Hepatocyte (in vitro differentiated cells): ENCODE results near the gene LMX1B. TPM values are rescaled to one million over a fixed set of nuclear protein-coding genes. Genes with fewer than 3 reads are reported as not detected.

ENCODE experiments used
- DNase-seq: peaks from one replicate; pipeline ENCODE4 v3.0.0-alpha.2; 2016; ENCODE audit warnings: low spot score
- H2AFZ ChIP-seq: fragments of 200-600 bp; sonication (generic); 2 replicates; pipeline ENCODE4 v1.6.0; 2016; ENCODE audit warnings: antibody characterized with exemption, mild to moderate bottlenecking
- H3K27ac ChIP-seq: fragments of 200-600 bp; sonication (generic); 2 replicates; pipeline ENCODE4 v1.5.1; 2016; ENCODE audit warnings: mild to moderate bottlenecking
- H3K27me3 ChIP-seq: fragments of 200-600 bp; sonication (generic); 2 replicates; pipeline ENCODE4 v1.6.1; 2016
- H3K36me3 ChIP-seq: fragments of 200-600 bp; sonication (generic); replicated peaks from 2 replicates; pipeline ENCODE4 v1.5.1; 2016; ENCODE audit warnings: low read depth; ENCODE audit not compliant: insufficient read depth
- H3K4me1 ChIP-seq: fragments of 200-600 bp; sonication (generic); 2 replicates; pipeline ENCODE4 v1.5.1; 2016; ENCODE audit warnings: mild to moderate bottlenecking, moderate library complexity; ENCODE audit not compliant: insufficient read depth
- H3K4me2 ChIP-seq: fragments of 200-600 bp; sonication (generic); 2 replicates; pipeline ENCODE4 v1.6.0; 2016
- H3K4me3 ChIP-seq: fragments of 200-600 bp; sonication (generic); 2 replicates; pipeline ENCODE4 v1.5.1; 2016; ENCODE audit warnings: mild to moderate bottlenecking
- H3K79me2 ChIP-seq: fragments of 200-600 bp; sonication (generic); 2 replicates; pipeline ENCODE4 v1.6.0; 2017; ENCODE audit warnings: mild to moderate bottlenecking
- H3K9me2 ChIP-seq: fragments of 200-600 bp; sonication (generic); replicated peaks from 2 replicates; pipeline ENCODE4 v1.6.0; 2017; ENCODE audit warnings: mild to moderate bottlenecking; ENCODE audit not compliant: insufficient read depth
- H3K9me3 ChIP-seq: fragments of 200-600 bp; sonication (generic); 2 replicates; pipeline ENCODE4 v1.5.1; 2016; ENCODE audit warnings: low read depth, mild to moderate bottlenecking
- H4K20me1 ChIP-seq: fragments of 200-600 bp; sonication (generic); 2 replicates; pipeline ENCODE4 v1.6.0; 2016; ENCODE audit warnings: mild to moderate bottlenecking; ENCODE audit not compliant: insufficient read depth, poor library complexity, severe bottlenecking
- EZH2 ChIP-seq: fragments of 200-600 bp; sonication (generic); IDR thresholded peaks from 2 replicates; pipeline ENCODE4 v1.6.1; 2016; ENCODE audit warnings: antibody characterized with exemption, mild to moderate bottlenecking, borderline replicate concordance
- EZH2phosphoT487 ChIP-seq: fragments of 200-600 bp; sonication (generic); IDR thresholded peaks from one replicate; pipeline ENCODE4 v1.6.1; 2018; ENCODE audit warnings: antibody characterized with exemption, mild to moderate bottlenecking, low read depth, moderate library complexity; ENCODE audit not compliant: unreplicated experiment, severe bottlenecking
- WGBS: methylation state at CpG from one replicate; pipeline ENCODE4 v1.1.6; 2016; ENCODE audit warnings: low lambda C conversion rate; ENCODE audit errors: missing lambda C conversion rate; 5-methylcytosine and 5-hydroxymethylcytosine counted together
- polyA plus RNA-seq: library from polyadenylated mRNA; unstranded; fragments of >200 nt; fragmentation: Nextera tagmentation; extraction: Ambion mirVana; gene quantifications from 2 replicates; pipeline ENCODE4 v1.2.1, GENCODE V29; 2016
- total RNA-seq: library from RNA; depleted of rRNA; stranded (reverse); fragments of >200 nt; gene quantifications from 2 replicates; pipeline ENCODE4 v1.2.3, GENCODE V29; 2014
- TF ChIP-seq, protein P1 (sequence below): fragments of 200-600 bp; sonication (generic); IDR thresholded peaks from 2 replicates; pipeline ENCODE4 v1.5.1; 2016; ENCODE audit warnings: antibody characterized with exemption, mild to moderate bottlenecking; ENCODE audit not compliant: poor library complexity

Gene LMX1B
- total and polyA plus RNA-seq, 2 experiments from 2014 or later = 0.16 TPM; not detected in 1

DNA sequence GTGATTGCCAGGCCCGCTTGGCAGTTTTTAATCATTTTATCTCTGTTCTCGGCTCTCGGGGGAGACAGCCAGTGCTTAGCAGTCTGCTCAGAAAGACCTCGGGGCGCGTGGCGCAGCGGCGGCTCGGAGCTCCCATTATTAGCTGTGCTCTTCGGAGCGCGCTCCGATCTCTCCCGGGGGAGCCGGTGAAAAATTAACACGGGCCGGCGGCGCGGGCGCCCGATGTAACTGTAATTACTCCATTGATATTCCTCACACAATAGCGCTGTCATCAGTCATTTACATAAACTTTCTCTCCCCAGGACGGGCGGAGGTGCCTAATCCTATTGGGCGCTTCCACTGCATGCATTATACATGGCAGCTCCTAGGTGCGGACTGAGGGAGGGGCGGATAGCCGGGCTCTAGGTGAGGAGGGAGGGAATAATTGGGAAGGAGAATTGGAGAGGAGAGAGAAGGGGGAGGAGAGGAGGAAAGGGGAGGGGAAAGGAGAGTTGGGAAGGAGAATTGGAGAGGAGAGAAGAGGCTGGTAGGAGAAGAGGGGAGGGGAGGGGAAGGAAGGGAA, 24.9 kb downstream of the LMX1B start:
- TF ChIP-seq EZH2phosphoT487 = peak; percentile 31
- TF ChIP-seq EZH2 = peak; percentile 83
- TF ChIP-seq, protein P1, sequence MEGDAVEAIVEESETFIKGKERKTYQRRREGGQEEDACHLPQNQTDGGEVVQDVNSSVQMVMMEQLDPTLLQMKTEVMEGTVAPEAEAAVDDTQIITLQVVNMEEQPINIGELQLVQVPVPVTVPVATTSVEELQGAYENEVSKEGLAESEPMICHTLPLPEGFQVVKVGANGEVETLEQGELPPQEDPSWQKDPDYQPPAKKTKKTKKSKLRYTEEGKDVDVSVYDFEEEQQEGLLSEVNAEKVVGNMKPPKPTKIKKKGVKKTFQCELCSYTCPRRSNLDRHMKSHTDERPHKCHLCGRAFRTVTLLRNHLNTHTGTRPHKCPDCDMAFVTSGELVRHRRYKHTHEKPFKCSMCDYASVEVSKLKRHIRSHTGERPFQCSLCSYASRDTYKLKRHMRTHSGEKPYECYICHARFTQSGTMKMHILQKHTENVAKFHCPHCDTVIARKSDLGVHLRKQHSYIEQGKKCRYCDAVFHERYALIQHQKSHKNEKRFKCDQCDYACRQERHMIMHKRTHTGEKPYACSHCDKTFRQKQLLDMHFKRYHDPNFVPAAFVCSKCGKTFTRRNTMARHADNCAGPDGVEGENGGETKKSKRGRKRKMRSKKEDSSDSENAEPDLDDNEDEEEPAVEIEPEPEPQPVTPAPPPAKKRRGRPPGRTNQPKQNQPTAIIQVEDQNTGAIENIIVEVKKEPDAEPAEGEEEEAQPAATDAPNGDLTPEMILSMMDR = no peak
- Histone ChIP-seq H3K4me2 (peak overlapping the region; percentile 73), H3K4me3 (no peak overlapping the region), H3K27me3 (peaks cover 91% of the 10 kb centered on the region), H4K20me1 (no peaks in the 10 kb centered on the region), H3K27ac (no peak overlapping the region), H3K36me3 (no peaks in the 10 kb centered on the region), H3K9me2 (no peaks in the 10 kb centered on the region), H2AFZ (no peak overlapping the region), H3K9me3 (no peaks in the 10 kb centered on the region), H3K4me1 (peaks cover 6% of the 10 kb centered on the region), H3K79me2 (no peaks in the 10 kb centered on the region)
- WGBS = under 1% methylated on average over 28 of the region's 30 CpGs
- DNase-seq = no peak

DNA sequence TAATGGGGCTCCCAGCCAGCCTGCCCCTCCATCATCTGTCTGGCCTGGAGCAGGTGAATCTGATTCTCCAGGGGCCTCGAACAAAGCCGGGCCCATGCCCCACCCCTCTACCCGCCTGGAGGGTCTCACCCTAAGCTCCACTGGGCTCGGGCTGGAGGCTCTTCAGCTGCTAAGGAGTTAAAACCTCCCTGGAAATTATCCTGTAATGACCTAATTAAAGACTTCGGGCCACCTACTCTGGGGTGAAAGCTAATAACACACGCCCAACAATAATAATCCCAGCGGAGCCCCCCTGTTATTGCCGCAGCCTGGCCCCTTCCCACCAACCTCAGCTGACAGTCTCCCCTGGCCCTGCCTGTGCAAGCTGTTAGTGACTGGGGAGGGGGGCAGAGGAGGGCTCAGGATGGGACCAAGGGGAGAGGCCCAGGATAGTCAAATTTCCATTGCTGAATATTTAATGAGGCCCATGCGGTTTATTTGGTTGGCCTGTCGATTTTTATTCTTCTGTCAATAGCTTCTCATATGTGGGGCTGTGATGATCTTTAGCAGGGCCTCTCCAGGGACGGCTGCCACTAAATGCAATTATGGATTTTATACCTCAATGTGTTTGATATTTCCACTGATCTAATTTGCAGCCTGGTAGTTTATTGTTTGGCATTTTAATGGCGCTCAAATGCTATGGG, 25.7 kb downstream of the LMX1B start:
- H3K9me3 ChIP-seq = no peaks in the 10 kb centered on the region
- no peak overlapping the region for H3K27ac ChIP-seq
- no peaks in the 10 kb centered on the region for H3K79me2 ChIP-seq
- no peak overlapping the region for H3K4me3 ChIP-seq
- TF ChIP-seq EZH2phosphoT487 (no peak), EZH2 (no peak)
- TF ChIP-seq, protein P1 = no peak
- H3K4me1 ChIP-seq = peaks cover 10% of the 10 kb centered on the region
- no peaks in the 10 kb centered on the region for H3K36me3 ChIP-seq
- no peak for DNase-seq
- peaks cover 93% of the 10 kb centered on the region for H3K27me3 ChIP-seq
- no peaks in the 10 kb centered on the region for H3K9me2 ChIP-seq
- H4K20me1 ChIP-seq = no peaks in the 10 kb centered on the region
- no peak overlapping the region for H3K4me2 ChIP-seq
- WGBS = 55% methylated on average over 12 of the region's 12 CpGs
- H2AFZ ChIP-seq = no peak overlapping the region

GRCh38 chr9:126641118-126641851, 27.6 kb downstream of the LMX1B start:
- TF ChIP-seq, protein P1 = no peak
- TF ChIP-seq EZH2 (no peak), EZH2phosphoT487 (no peak)
- 74% methylated on average over 8 of the region's 8 CpGs for WGBS
- peaks cover 96% of the 10 kb centered on the region for H3K27me3 ChIP-seq

More at GRCh38 chr9:126641118-126641851, 27.6 kb downstream of the LMX1B start:
- Histone ChIP-seq H3K9me3 (no peaks in the 10 kb centered on the region), H2AFZ (no peak overlapping the region), H3K4me1 (peaks cover 10% of the 10 kb centered on the region), H3K9me2 (no peaks in the 10 kb centered on the region), H4K20me1 (no peaks in the 10 kb centered on the region), H3K36me3 (no peaks in the 10 kb centered on the region), H3K4me2 (no peak overlapping the region), H3K27ac (no peak overlapping the region), H3K79me2 (no peaks in the 10 kb centered on the region), H3K4me3 (no peak overlapping the region)
- no peak for DNase-seq
